ENCODE data around the gene ZBTB17. TPM values are rescaled to one million over a fixed set of nuclear protein-coding genes. Genes with fewer than 3 reads are reported as not detected.

Gene ZBTB17
- polyA plus RNA-seq, 2 of the 4 experiments (the other 2 are of a cell fraction), result 13.8 to 16.5 TPM

GRCh38 chr1:15931884-15932283 lies 44.0 kb downstream of the ZBTB17 start:
- CTCF ChIA-PET, result interaction anchor here (0.7 to 1.1 kb wide), 2 partner anchors 16 to 55 kb away, joined by 3 read pairs; no protein-coding TSS in a partner anchor
- Histone ChIP-seq H3K27ac (no peak overlapping the region), H3K4me3 (no peak overlapping the region), H3K9me3 (no peaks in the 10 kb centered on the region), H3K4me1 (no peaks in the 10 kb centered on the region), H3K4me2 (no peak overlapping the region)
- TF ChIP-seq HOXB13 (CRISPR knock-in tag; IDR thresholded peaks at IDR 0.05; ENCODE audit: low read depth) (no peak), PHF8 (IDR thresholded peaks at IDR 0.05; ENCODE audit: borderline replicate concordance, low read depth) (no peak), POLR2A (IDR thresholded peaks at IDR 0.05; ENCODE audit: low read length) (no peak), ZC3H11A (IDR thresholded peaks at IDR 0.05) (no peak)
- no peak for ATAC-seq
- POLR2A ChIA-PET, result no interaction called here
- WGBS (ENCODE audit: missing lambda C conversion rate), result 98% methylated on average over 19 of the region's 19 CpGs
- DNase-seq (ENCODE audit: low read depth in 1 of 2, low spot score in 1 of 2), result no peak
- FAIRE-seq, result no peak

DNA sequence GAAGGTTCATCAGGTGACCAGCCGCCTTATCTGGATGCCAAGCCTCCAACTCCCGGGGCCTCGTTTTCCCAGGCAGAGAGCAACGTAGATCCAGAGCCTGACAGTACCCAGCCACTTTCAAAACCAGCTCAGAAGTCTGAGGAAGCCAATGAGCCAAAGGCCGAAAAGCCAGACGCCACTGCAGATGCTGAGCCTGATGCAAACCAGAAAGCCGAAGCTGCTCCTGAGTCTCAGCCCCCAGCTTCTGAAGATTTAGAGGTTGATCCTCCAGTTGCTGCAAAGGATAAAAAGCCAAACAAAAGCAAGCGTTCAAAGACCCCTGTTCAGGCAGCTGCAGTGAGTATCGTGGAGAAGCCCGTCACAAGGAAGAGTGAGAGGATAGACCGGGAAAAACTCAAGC lies 44.5 kb downstream of the ZBTB17 start:
- no peaks in the 10 kb centered on the region for H3K4me1 ChIP-seq
- H3K9me3 ChIP-seq, result no peaks in the 10 kb centered on the region
- FAIRE-seq, result no peak
- WGBS (ENCODE audit: missing lambda C conversion rate), result 98% methylated on average over 10 of the region's 11 CpGs
- ChIA-PET CTCF (interaction anchor here (0.7 to 1.4 kb wide), 3 partner anchors 15 to 55 kb away, joined by 3 to 5 read pairs (median 3); no protein-coding TSS in a partner anchor), POLR2A (no interaction called here)
- DNase-seq (ENCODE audit: low read depth in 1 of 2, low spot score in 1 of 2), result no peak
- TF ChIP-seq EP300 (IDR thresholded peaks at IDR 0.05) (no peak), SMC3 (IDR thresholded peaks at IDR 0.05) (no peak), HMGXB4 (CRISPR knock-in tag; IDR thresholded peaks at IDR 0.05; ENCODE audit: borderline replicate concordance) (no peak), FOSL2 (IDR thresholded peaks at IDR 0.05) (no peak), FOSL2 (CRISPR knock-in tag; IDR thresholded peaks at IDR 0.05) (no peak), KDM1A (IDR thresholded peaks at IDR 0.05; ENCODE audit: low read depth) (no peak)
- TF ChIP-seq, protein P1, sequence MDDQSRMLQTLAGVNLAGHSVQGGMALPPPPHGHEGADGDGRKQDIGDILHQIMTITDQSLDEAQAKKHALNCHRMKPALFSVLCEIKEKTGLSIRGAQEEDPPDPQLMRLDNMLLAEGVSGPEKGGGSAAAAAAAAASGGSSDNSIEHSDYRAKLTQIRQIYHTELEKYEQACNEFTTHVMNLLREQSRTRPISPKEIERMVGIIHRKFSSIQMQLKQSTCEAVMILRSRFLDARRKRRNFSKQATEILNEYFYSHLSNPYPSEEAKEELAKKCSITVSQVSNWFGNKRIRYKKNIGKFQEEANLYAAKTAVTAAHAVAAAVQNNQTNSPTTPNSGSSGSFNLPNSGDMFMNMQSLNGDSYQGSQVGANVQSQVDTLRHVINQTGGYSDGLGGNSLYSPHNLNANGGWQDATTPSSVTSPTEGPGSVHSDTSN (IDR thresholded peaks at IDR 0.05), result no peak
- no peak overlapping the region for H3K4me2 ChIP-seq
- no peak overlapping the region for H3K4me3 ChIP-seq
- no peak for ATAC-seq
- no peak overlapping the region for H3K27ac ChIP-seq

GRCh38 chr1:15928971-15929965 lies 46.6 kb downstream of the ZBTB17 start:
- TF ChIP-seq HES2 (IDR thresholded peaks at IDR 0.05), result no peak
- TF ChIP-seq, protein P2, sequence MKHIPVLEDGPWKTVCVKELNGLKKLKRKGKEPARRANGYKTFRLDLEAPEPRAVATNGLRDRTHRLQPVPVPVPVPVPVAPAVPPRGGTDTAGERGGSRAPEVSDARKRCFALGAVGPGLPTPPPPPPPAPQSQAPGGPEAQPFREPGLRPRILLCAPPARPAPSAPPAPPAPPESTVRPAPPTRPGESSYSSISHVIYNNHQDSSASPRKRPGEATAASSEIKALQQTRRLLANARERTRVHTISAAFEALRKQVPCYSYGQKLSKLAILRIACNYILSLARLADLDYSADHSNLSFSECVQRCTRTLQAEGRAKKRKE (CRISPR knock-in tag; IDR thresholded peaks at IDR 0.05; ENCODE audit: low read depth), result no peak
- no peak for TF ChIP-seq NFE2L2 (conservative IDR thresholded peaks at IDR 0.05; ENCODE audit: low read length)
- no peak for TF ChIP-seq MAZ (IDR thresholded peaks at IDR 0.05; ENCODE audit: borderline replicate concordance, low read depth, low read length)
- no peak for TF ChIP-seq ZFP36 (IDR thresholded peaks at IDR 0.05; ENCODE audit: borderline replicate concordance, partially characterized antibody)
- TF ChIP-seq POLR2A (IDR thresholded peaks at IDR 0.05; ENCODE audit: low read length), result no peak
- TF ChIP-seq ZC3H11A (IDR thresholded peaks at IDR 0.05), result no peak
- no peak for TF ChIP-seq SREBF2 (IDR thresholded peaks at IDR 0.05)
- TF ChIP-seq HOXA7 (CRISPR knock-in tag; IDR thresholded peaks at IDR 0.05), result no peak
- no peak for TF ChIP-seq HMGXB4 (CRISPR knock-in tag; IDR thresholded peaks at IDR 0.05; ENCODE audit: borderline replicate concordance)
- TF ChIP-seq CTCF (IDR thresholded peaks at IDR 0.05), result no peak
- TF ChIP-seq, protein P3, sequence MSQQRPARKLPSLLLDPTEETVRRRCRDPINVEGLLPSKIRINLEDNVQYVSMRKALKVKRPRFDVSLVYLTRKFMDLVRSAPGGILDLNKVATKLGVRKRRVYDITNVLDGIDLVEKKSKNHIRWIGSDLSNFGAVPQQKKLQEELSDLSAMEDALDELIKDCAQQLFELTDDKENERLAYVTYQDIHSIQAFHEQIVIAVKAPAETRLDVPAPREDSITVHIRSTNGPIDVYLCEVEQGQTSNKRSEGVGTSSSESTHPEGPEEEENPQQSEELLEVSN (IDR thresholded peaks at IDR 0.05; ENCODE audit: borderline replicate concordance, low read depth), result no peak
- TF ChIP-seq RFX5 (IDR thresholded peaks at IDR 0.05), result no peak
- no peak for TF ChIP-seq BHLHE40 (IDR thresholded peaks at IDR 0.05; ENCODE audit: low read depth, low read length)
- TF ChIP-seq CHD2 (IDR thresholded peaks at IDR 0.05; ENCODE audit: low read length, partially characterized antibody), result no peak
- POLR2A ChIA-PET, result interaction anchor here (0.5 kb wide), 1 partner anchor 134 kb away, joined by 6 read pairs; no protein-coding TSS in a partner anchor
- Histone ChIP-seq H3K4me3 (no peak overlapping the region), H3K27ac (no peak overlapping the region), H3K9me3 (no peaks in the 10 kb centered on the region), H3K4me2 (no peak overlapping the region), H3K4me1 (0 out of 3 replicates have a peak, but pooled peaks cover 4% of the 10 kb centered on the region)
- 91% methylated on average over 17 of the region's 17 CpGs for WGBS (ENCODE audit: missing lambda C conversion rate)
- FAIRE-seq (no peak), DNase-seq (ENCODE audit: low read depth in 1 of 2, low spot score in 1 of 2) (no peak), ATAC-seq (no peak)
- CTCF ChIA-PET, result interaction anchor here (0.5 to 1.3 kb wide), 4 partner anchors 9 to 605 kb away, joined by 3 to 4 read pairs (median 3); no protein-coding TSS in a partner anchor
